Omental fat pad (tissue), 4 donors: ENCODE measurements around the gene VWCE. TPM values are rescaled to one million over a fixed set of nuclear protein-coding genes. Genes with fewer than 3 reads are reported as not detected.
A peak's percentile ranks its signal among the peaks of the same experiment; 100 is the strongest.

Experiments used
- ATAC-seq: fragments of 150-250 bp; one replicate; pipeline ENCODE4 v1.9.1; 2016; ENCODE audit warnings: mild to moderate bottlenecking, moderate library complexity; ENCODE audit not compliant: low FRiP score
- DNase-seq: peaks from one replicate; pipeline ENCODE4 v3.0.0-alpha.2; 2019; ENCODE audit warnings: low spot score
- total RNA-seq, 4 donors: library from RNA; depleted of rRNA; stranded (reverse); fragments of >200 nt; gene quantifications; one replicate each; pipeline ENCODE4 v1.1.0, GENCODE V29; 2016
- TF ChIP-seq, protein P1 (sequence below), 3 donors: fragments of 450-650 bp; IDR thresholded peaks; one replicate each; pipeline ENCODE4 v1.5.1; 2016 to 2017; ENCODE audit warnings: antibody characterized with exemption in 3 of 3, mild to moderate bottlenecking in 3 of 3, moderate library complexity in 2 of 3

The VWCE gene
- total RNA-seq, 4 donors from 2014 or later: 0.94 to 6.9 (median 4.6) TPM

- ATAC-seq (no peak), DNase-seq (no peak)
- TF ChIP-seq, protein P1, sequence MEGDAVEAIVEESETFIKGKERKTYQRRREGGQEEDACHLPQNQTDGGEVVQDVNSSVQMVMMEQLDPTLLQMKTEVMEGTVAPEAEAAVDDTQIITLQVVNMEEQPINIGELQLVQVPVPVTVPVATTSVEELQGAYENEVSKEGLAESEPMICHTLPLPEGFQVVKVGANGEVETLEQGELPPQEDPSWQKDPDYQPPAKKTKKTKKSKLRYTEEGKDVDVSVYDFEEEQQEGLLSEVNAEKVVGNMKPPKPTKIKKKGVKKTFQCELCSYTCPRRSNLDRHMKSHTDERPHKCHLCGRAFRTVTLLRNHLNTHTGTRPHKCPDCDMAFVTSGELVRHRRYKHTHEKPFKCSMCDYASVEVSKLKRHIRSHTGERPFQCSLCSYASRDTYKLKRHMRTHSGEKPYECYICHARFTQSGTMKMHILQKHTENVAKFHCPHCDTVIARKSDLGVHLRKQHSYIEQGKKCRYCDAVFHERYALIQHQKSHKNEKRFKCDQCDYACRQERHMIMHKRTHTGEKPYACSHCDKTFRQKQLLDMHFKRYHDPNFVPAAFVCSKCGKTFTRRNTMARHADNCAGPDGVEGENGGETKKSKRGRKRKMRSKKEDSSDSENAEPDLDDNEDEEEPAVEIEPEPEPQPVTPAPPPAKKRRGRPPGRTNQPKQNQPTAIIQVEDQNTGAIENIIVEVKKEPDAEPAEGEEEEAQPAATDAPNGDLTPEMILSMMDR (IDR thresholded peaks at IDR 0.05): no peak
Observed at GRCh38 chr11:61306221-61306620, 11.1 kb upstream of the VWCE start.

- no peak for DNase-seq
- TF ChIP-seq, protein P1 (IDR thresholded peaks at IDR 0.05): no peak
- ATAC-seq: no peak
Observed at GRCh38 chr11:61305417-61305816, 10.3 kb upstream of the VWCE start.

GRCh38 chr11:61303725-61304124, 8.6 kb upstream of the VWCE start:
- ATAC-seq (no peak), DNase-seq (no peak)
- TF ChIP-seq, protein P1 (IDR thresholded peaks at IDR 0.05): no peak

- ATAC-seq: no peak
- DNase-seq: no peak
- TF ChIP-seq, protein P1 (IDR thresholded peaks at IDR 0.05): no peak
Observed at GRCh38 chr11:61302550-61302949, 7.4 kb upstream of the VWCE start.

GRCh38 chr11:61298663-61299244, 3.6 kb upstream of the VWCE start:
- no peak for ATAC-seq

DNA sequence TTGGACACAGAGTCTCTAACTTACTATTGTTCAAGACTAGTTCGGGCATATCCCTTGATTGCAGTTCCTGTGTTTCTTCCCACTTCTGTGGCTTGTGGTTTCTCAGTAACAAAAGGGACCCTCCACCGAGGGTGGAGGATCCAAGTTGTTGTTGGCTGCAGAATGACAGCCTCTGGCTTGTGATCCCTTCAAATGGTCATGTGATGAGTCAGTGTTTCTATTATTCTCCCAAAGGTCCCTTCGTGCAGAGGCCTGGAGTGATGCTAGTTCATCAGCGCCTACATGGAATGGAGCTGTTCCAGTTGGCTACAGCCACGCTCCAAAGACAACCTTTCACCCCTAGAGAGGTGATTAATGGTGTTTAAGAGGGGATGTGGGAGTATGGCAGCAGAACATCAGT, 2.6 kb upstream of the VWCE start:
- no peak for DNase-seq
- peak; percentile 46 for ATAC-seq
- TF ChIP-seq, protein P1 (IDR thresholded peaks at IDR 0.05): no peak

More at GRCh38 chr11:61298663-61299244, 3.6 kb upstream of the VWCE start:
- TF ChIP-seq, protein P1 (IDR thresholded peaks at IDR 0.05): no peak
- no peak for DNase-seq

- DNase-seq (no peak), ATAC-seq (no peak)
- TF ChIP-seq, protein P1 (IDR thresholded peaks at IDR 0.05): no peak
Observed at GRCh38 chr11:61297341-61297740, 2.2 kb upstream of the VWCE start.
